Uterus (tissue), 2 donors: ENCODE results near the gene MEF2C.

Experiments
- CTCF ChIP-seq, 4 experiments: fragments of 200-600 bp in 2 of 4; fragments of 450-650 bp in 2 of 4; sonication (generic) in 2 of 4; IDR thresholded peaks; one replicate each; pipeline ENCODE4 v1.5.1; 2016 to 2019; ENCODE audit warnings: antibody characterized with exemption in 4 of 4, mild to moderate bottlenecking in 2 of 4, moderate library complexity in 1 of 4
- POLR2A ChIP-seq, 2 donors: fragments of 450-650 bp; IDR thresholded peaks; one replicate each; pipeline ENCODE4 v1.6.1; 2016; ENCODE audit warnings: antibody characterized with exemption in 2 of 2, mild to moderate bottlenecking in 1 of 2, moderate library complexity in 1 of 2

- TF ChIP-seq CTCF (IDR thresholded peaks at IDR 0.05) (no peak), POLR2A (IDR thresholded peaks at IDR 0.05) (no peak)
These were observed 52.4 kb downstream of the MEF2C start for GRCh38 chr5:88830567-88830966.
